Kidney (tissue), 14 donors: ENCODE results near the gene RHBDD3. TPM values are rescaled to one million over a fixed set of nuclear protein-coding genes. Genes with fewer than 3 reads are reported as not detected.

Experiments used
- DNase-seq, 5 donors: peaks; one replicate each; pipeline ENCODE4 v3.0.0-alpha.2; 2013 to 2020
- FAIRE-seq: peaks from 2 replicates; lab custom pipeline; 2012; peaks lifted over from hg19 to GRCh38; lab: Jason Lieb, UNC
- H3K27ac ChIP-seq, 2 donors: one replicate each; pipeline ENCODE4 v1.7.0; 2013; ENCODE audit warnings: low read depth in 2 of 2, low read length in 2 of 2, inconsistent platforms in 1 of 2
- H3K27me3 ChIP-seq: one replicate; pipeline ENCODE4 v1.7.1; 2013; ENCODE audit warnings: low read length, inconsistent platforms; ENCODE audit not compliant: control insufficient read depth, insufficient read depth
- H3K36me3 ChIP-seq, 3 donors: one replicate each; pipeline versions ENCODE4 v1.7.0 to v1.7.1; 2013; ENCODE audit warnings: low read length in 3 of 3, control low read depth in 1 of 3, inconsistent platforms in 1 of 3; ENCODE audit not compliant: insufficient read depth in 3 of 3, control insufficient read depth in 2 of 3
- H3K4me1 ChIP-seq, 3 donors: one replicate each; pipeline versions ENCODE4 v1.7.0 to v1.7.1; 2013; ENCODE audit warnings: low read length in 3 of 3, inconsistent platforms in 1 of 3, low read depth in 1 of 3; ENCODE audit not compliant: control insufficient read depth in 2 of 3, insufficient read depth in 2 of 3
- H3K4me3 ChIP-seq, 3 donors: one replicate each; pipeline versions ENCODE4 v1.7.0 to v1.8.1; 2013; ENCODE audit warnings: low read length in 3 of 3, control low read depth in 1 of 3, inconsistent platforms in 1 of 3
- H3K9ac ChIP-seq, 3 donors: one replicate each; pipeline versions ENCODE4 v1.7.0 to v1.7.1; 2013; ENCODE audit warnings: low read length in 3 of 3, control low read depth in 1 of 3, inconsistent platforms in 1 of 3
- H3K9me3 ChIP-seq, 3 donors: one replicate each; pipeline versions ENCODE4 v1.7.0 to v1.7.1; 2013; ENCODE audit warnings: low read length in 3 of 3, control low read depth in 1 of 3, inconsistent platforms in 1 of 3; ENCODE audit not compliant: control insufficient read depth in 2 of 3, insufficient read depth in 1 of 3
- CTCF ChIP-seq: IDR thresholded peaks from 3 replicates; pipeline ENCODE4 v1.5.1; 2012; ENCODE audit warnings: mild to moderate bottlenecking, moderate library complexity, borderline replicate concordance; ENCODE audit not compliant: insufficient read depth; ENCODE audit errors: extremely low read depth
- intact Hi-C: fragments of 100-400 bp; cut with DNase I; formaldehyde crosslinking; loops from one replicate; pipeline ENCODE4 v1.11.1; 2022
- polyA plus RNA-seq: library from polyadenylated mRNA; stranded (reverse); fragments of 350-450 nt; fragmentation: Illumina TruSeq; extraction: RNeasy Lipid Tissue Mini Kit (QIAGEN cat#74804); gene quantifications from one replicate; pipeline ENCODE4 v1.2.3, GENCODE V29; 2014; ENCODE audit warnings: low read depth, low replicate concordance; ENCODE audit not compliant: insufficient read depth
- total RNA-seq: library from RNA; stranded (reverse); fragmentation: NEBNext Ultra II Directional; extraction: Animal tissue kit (Norgen Biotek cat#: 25700); gene quantifications from one replicate; pipeline ENCODE4 v1.2.1, GENCODE V29; 2021
- donor health status: control.
- donor health status: control.
- donor health status: control.
- donor health status: control.
- donor health status: control.
- donor health status: DM: yes; HTN: yes; CAD: no.
- donor health status: Normal renal cell carcinoma (clear cell type).

The RHBDD3 gene
- total and polyA plus RNA-seq, 2 donors from 2014 or later, result 19.2 to 26.3 TPM

DNA sequence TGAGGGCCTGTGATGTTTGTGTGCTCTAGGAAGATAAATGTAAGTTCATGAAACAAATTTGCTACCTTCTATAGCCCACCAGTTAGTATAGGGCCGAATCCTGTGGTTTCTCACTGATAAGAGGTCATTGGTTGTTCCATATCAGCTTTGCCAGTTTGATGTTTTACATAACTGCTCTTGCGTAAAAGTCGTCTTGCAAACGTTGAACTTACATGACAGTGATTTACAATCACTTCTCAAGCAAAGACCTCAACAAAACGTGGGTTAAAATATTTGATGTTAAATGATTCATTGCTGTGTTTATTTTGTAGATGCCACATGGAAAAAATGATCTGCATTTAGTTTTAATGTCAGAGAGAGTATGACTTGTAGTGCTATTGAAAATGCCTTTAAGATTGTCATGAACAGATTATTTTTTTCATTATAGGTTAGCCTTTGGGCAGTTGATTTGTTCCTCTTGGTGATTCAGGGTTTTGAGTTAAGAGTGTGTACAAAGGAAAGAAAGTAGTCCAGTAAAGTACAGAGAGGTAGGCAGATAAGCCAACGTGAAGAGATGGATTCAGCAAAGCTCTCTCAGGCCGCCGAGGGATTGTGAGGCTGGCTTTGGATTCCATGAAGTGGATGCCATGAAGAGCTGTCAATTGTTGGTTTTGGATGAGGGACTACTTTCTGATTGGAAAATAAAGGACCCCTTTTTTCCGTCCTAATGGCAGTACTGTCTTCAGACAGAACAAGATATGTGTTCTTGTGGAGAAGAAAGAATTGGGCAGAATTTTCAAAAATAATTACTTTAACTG lies 2.9 kb upstream of the RHBDD3 start:
- peak overlapping the region in 2 of 3 donors; percentile 65 to 96 for H3K9ac ChIP-seq
- FAIRE-seq (no peak), DNase-seq (no peak)
- peak overlapping the region; percentile 81 to 92 (median 92) for H3K4me3 ChIP-seq
- no peaks in the 10 kb centered on the region for H3K9me3 ChIP-seq
- no peaks in the 10 kb centered on the region for H3K27me3 ChIP-seq
- peaks cover 0 to 25% (median 16%) of the 10 kb centered on the region in 3 donors for H3K36me3 ChIP-seq
- no peak overlapping the region for H3K27ac ChIP-seq
- TF ChIP-seq CTCF, result no peak
- intact Hi-C loops, result no loop called here
- H3K4me1 ChIP-seq, result peaks cover 0 to 37% (median 26%) of the 10 kb centered on the region in 3 donors

DNA sequence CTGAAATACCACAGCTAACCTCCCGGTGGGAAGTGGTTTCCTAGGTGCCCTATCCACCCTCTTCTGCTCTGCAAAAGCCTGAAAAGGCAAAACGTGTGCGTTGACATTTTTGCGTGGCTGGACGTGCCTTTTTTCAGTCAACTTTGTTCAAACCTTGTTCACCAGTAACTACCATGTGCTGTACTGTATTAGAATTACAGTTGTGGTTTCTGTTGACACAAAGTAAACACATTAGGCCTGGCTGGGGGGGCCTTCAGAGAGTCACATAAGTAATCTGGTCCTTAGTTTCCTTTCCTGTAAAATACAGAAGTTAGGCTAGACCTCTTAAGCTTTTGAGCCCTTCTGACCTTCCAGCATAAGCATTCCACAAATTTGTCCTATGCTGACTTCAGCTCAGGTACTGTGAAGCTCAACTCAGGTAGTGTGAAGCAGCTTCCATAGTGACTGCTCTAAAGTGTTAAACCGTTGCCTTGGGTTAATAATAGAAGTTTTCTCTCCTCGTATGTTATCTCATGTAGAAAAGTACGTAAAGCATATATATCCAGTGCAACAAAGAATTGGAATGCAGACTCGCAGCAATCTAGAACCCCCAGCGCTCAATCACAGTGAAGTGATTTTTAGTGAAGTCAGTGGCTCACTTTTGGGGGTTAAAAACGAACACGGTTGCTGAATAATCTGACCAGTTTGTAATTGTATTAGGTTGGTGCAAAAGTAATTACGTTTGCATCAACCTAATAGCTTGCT lies 2.1 kb upstream of the RHBDD3 start:
- no peak for TF ChIP-seq CTCF
- intact Hi-C loops, result no loop called here
- peaks cover 0 to 27% (median 16%) of the 10 kb centered on the region in 3 donors for H3K36me3 ChIP-seq
- H3K9ac ChIP-seq, result peak overlapping the region; percentile 65 to 96 (median 93)
- no peak for FAIRE-seq
- no peaks in the 10 kb centered on the region for H3K27me3 ChIP-seq
- no peaks in the 10 kb centered on the region for H3K9me3 ChIP-seq
- DNase-seq, result no peak
- peak overlapping the region; percentile 81 to 92 (median 92) for H3K4me3 ChIP-seq
- H3K27ac ChIP-seq, result peak overlapping the region in 1 of 2 donors; percentile 100
- peaks cover 0 to 32% (median 19%) of the 10 kb centered on the region in 3 donors for H3K4me1 ChIP-seq

GRCh38 chr22:29269230-29269604 lies 1.4 kb upstream of the RHBDD3 start:
- Histone ChIP-seq H3K27ac (peak overlapping the region; percentile 99 to 100), H3K4me3 (peak overlapping the region; percentile 81 to 92 (median 92)), H3K36me3 (peaks cover 0 to 26% (median 18%) of the 10 kb centered on the region in 3 donors), H3K9me3 (no peaks in the 10 kb centered on the region), H3K4me1 (peaks cover 0 to 32% (median 16%) of the 10 kb centered on the region in 3 donors), H3K27me3 (no peaks in the 10 kb centered on the region), H3K9ac (peak overlapping the region; percentile 65 to 96 (median 93))
- intact Hi-C loops, result no loop called here
- DNase-seq, result peak in 1 of 5 donors; percentile 34
- TF ChIP-seq CTCF, result no peak
- no peak for FAIRE-seq
